Bronchial epithelial cell (primary cell): Measurements from ENCODE around the gene TBX10. TPM values are rescaled to one million over a fixed set of nuclear protein-coding genes. Genes with fewer than 3 reads are reported as not detected.
"Not testable (repeated sequence)": the region's sequence is repeated elsewhere in the genome, so short reads cannot be mapped to it uniquely, and the experiment has no call there.

Source experiments
- DNase-seq: peaks from one replicate; pipeline ENCODE4 v3.0.0-alpha.2; 2010; ENCODE audit warnings: low read depth
- FAIRE-seq: peaks from 2 replicates; lab custom pipeline; 2011; peaks lifted over from hg19 to GRCh38; lab: Jason Lieb, UNC
- H3K27me3 ChIP-seq: 2 replicates; pipeline ENCODE4 v1.5.1; 2011; ENCODE audit warnings: low read length; ENCODE audit not compliant: control insufficient read depth, insufficient read depth
- H3K36me3 ChIP-seq: 2 replicates; pipeline ENCODE4 v1.5.1; 2011; ENCODE audit warnings: low read length; ENCODE audit not compliant: control insufficient read depth, insufficient read depth
- H3K4me3 ChIP-seq: 2 replicates; pipeline ENCODE4 v1.5.1; 2011; ENCODE audit warnings: mild to moderate bottlenecking, low read depth, low read length, control low read depth
- CTCF ChIP-seq: IDR thresholded peaks from 2 replicates; pipeline ENCODE4 v1.5.1; 2011; ENCODE audit warnings: mild to moderate bottlenecking, moderate library complexity, low read length, control low read depth, inconsistent platforms; ENCODE audit not compliant: insufficient read depth, severe bottlenecking
- total RNA-seq: library from RNA; depleted of rRNA; stranded (reverse); fragments of >200 nt; gene quantifications from 2 replicates; pipeline ENCODE4 v1.2.1, GENCODE V29; 2014

The TBX10 gene
- total RNA-seq, 1 donor from 2014 or later: not detected

GRCh38 chr11:67627812-67628624 is 11.5 kb downstream of the TBX10 start:
- DNase-seq (no peak), FAIRE-seq (no peak)
- TF ChIP-seq CTCF: no peak
- Histone ChIP-seq H3K4me3 (no peak overlapping the region), H3K27me3 (no peaks in the 10 kb centered on the region), H3K36me3 (no peaks in the 10 kb centered on the region)

- no peaks in the 10 kb centered on the region for H3K27me3 ChIP-seq
- no peaks in the 10 kb centered on the region for H3K36me3 ChIP-seq
- FAIRE-seq (no peak), DNase-seq (no peak)
- H3K4me3 ChIP-seq: no peak overlapping the region
- no peak for TF ChIP-seq CTCF
These were observed 12.1 kb downstream of the TBX10 start for GRCh38 chr11:67627441-67627811.

- Histone ChIP-seq H3K36me3 (no peaks in the 10 kb centered on the region), H3K4me3 (no peak overlapping the region), H3K27me3 (no peaks in the 10 kb centered on the region)
- no peak for TF ChIP-seq CTCF
- FAIRE-seq (no peak), DNase-seq (no peak)
These were observed 12.6 kb downstream of the TBX10 start for GRCh38 chr11:67626970-67627369.

GRCh38 chr11:67626131-67626833 is 13.3 kb downstream of the TBX10 start:
- H3K36me3 ChIP-seq, FAIRE-seq, DNase-seq, H3K27me3 ChIP-seq, H3K4me3 ChIP-seq: not testable (repeated sequence)

- not testable (repeated sequence) for DNase-seq, FAIRE-seq, H3K4me3 ChIP-seq, H3K36me3 ChIP-seq, H3K27me3 ChIP-seq
These were observed 15.8 kb downstream of the TBX10 start for GRCh38 chr11:67623795-67624194.

- DNase-seq, H3K27me3 ChIP-seq, H3K36me3 ChIP-seq, H3K4me3 ChIP-seq, FAIRE-seq: not testable (repeated sequence)
These were observed 16.7 kb downstream of the TBX10 start for GRCh38 chr11:67622905-67623304.

GRCh38 chr11:67621928-67622327 is 17.6 kb downstream of the TBX10 start:
- H3K27me3 ChIP-seq, FAIRE-seq, DNase-seq, H3K4me3 ChIP-seq, H3K36me3 ChIP-seq: not testable (repeated sequence)

- H3K27me3 ChIP-seq, H3K4me3 ChIP-seq, DNase-seq, H3K36me3 ChIP-seq, FAIRE-seq: not testable (repeated sequence)
These were observed 18.9 kb downstream of the TBX10 start for GRCh38 chr11:67620621-67621020.

GRCh38 chr11:67619683-67620618 is 19.6 kb downstream of the TBX10 start:
- DNase-seq, H3K36me3 ChIP-seq, H3K4me3 ChIP-seq, FAIRE-seq, H3K27me3 ChIP-seq: not testable (repeated sequence)

- H3K27me3 ChIP-seq, DNase-seq, H3K36me3 ChIP-seq, H3K4me3 ChIP-seq, FAIRE-seq: not testable (repeated sequence)
These were observed 20.5 kb downstream of the TBX10 start for GRCh38 chr11:67618901-67619659.
